ENCODE measurements around the gene CRTC3. TPM values are rescaled to one million over a fixed set of nuclear protein-coding genes. Genes with fewer than 3 reads are reported as not detected.

Gene CRTC3
- total and polyA plus RNA-seq, 2 of the 4 experiments (the other 2 are of a cell fraction) = 4.7 to 14.8 TPM

DNA sequence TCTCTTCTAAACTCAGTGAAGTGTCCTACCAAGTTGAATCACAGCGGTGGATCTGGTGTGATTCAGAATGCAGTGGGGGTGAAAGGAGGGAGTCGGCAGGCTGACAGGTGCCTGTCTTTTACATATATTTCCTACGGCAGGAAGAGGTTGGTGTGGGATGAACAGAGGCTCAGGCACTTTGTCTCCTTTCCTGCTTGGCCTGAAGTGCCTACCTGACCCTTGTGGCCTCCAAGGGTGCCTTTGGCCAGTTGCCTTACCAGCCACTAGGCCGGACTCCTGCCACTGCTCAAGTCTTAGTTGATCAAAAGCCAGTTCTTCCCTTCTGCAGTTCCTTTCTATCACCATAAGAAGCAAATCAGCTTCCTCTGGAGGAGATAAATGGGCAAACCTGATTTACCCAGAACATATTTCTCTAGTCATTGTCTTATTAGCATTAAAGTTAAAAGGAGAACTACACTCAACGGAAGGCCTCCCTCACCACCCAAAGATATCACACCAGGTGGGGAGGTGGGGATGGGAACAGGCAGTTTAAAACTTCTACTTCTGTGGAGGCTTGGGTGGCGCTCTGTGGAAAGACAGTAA, 52.1 kb downstream of the CRTC3 start:
- no peak for ATAC-seq (ENCODE audit: low read depth)
- peaks cover 29% of the 10 kb centered on the region for H4K20me1 ChIP-seq (ENCODE audit: insufficient read depth, low read length)
- WGBS, 2 experiments (ENCODE audit: extremely low coverage in 2 of 2, insufficient read length in 1 of 2) = 100% methylated on average over 1 of the region's 6 CpGs; no CpG with 5 or more reads in 1 of the 2 experiments

More for the DNA sequence above, 52.1 kb downstream of the CRTC3 start:
- no peak overlapping the region for H3K4me3 ChIP-seq (ENCODE audit: insufficient read depth, low read depth, low read length)
- no peaks in the 10 kb centered on the region for H3K9me3 ChIP-seq (ENCODE audit: control insufficient read depth, insufficient read depth, low read length)
- in situ Hi-C loops (cut with MboI; ENCODE audit: low sequenced_read_pairs) = no loop called here
- H3K14ac ChIP-seq (replicated peaks; ENCODE audit: low read depth, low read length) = no peak overlapping the region
- H3K56ac ChIP-seq (ENCODE audit: extremely low read depth, insufficient read depth, low read length) = no peak overlapping the region
- H2AK5ac ChIP-seq (ENCODE audit: low read depth, low read length) = no peak overlapping the region
- H3K4me1 ChIP-seq (ENCODE audit: control insufficient read depth, insufficient read depth, low read length) = peaks cover 7% of the 10 kb centered on the region
- no peak overlapping the region for H3K18ac ChIP-seq (ENCODE audit: low read depth, low read length)
- intact Hi-C loops (cut with micrococcal nuclease) = no loop called here
- H3K27ac ChIP-seq (ENCODE audit: insufficient read depth, low read length) = no peak overlapping the region
- H2BK20ac ChIP-seq (ENCODE audit: low read depth, low read length) = no peak overlapping the region
- H3K4me2 ChIP-seq (ENCODE audit: low read depth, low read length) = no peak overlapping the region
- DNase-seq = no peak
- H4K8ac ChIP-seq (ENCODE audit: low read depth in 2 of 2, low read length in 2 of 2) = no peak overlapping the region
- H3K79me1 ChIP-seq (ENCODE audit: low read depth in 1 of 2, low read length in 2 of 2) = peaks cover 21 to 79% of the 10 kb centered on the region in 2 experiments
- no peak overlapping the region for H3K4ac ChIP-seq (ENCODE audit: low read depth, low read length)
- no TSS peak for BruUV-seq (replicated peaks)
- ChIA-PET CTCF (no interaction called here), POLR2A (ENCODE audit: unreplicated experiment) (no interaction called here)
- TF ChIP-seq NFE2L2 (IDR thresholded peaks at IDR 0.05; ENCODE audit: low read depth, low read length) (no peak), CHD1 (IDR thresholded peaks at IDR 0.05; ENCODE audit: low read depth, low read length) (no peak), RCOR1 (IDR thresholded peaks at IDR 0.05; ENCODE audit: insufficient replicate concordance, low read length) (no peak), BHLHE40 (IDR thresholded peaks at IDR 0.05; ENCODE audit: low read depth, low read length) (no peak), RFX5 (IDR thresholded peaks at IDR 0.05; ENCODE audit: low read depth, low read length) (no peak)
- TF ChIP-seq, protein P1, sequence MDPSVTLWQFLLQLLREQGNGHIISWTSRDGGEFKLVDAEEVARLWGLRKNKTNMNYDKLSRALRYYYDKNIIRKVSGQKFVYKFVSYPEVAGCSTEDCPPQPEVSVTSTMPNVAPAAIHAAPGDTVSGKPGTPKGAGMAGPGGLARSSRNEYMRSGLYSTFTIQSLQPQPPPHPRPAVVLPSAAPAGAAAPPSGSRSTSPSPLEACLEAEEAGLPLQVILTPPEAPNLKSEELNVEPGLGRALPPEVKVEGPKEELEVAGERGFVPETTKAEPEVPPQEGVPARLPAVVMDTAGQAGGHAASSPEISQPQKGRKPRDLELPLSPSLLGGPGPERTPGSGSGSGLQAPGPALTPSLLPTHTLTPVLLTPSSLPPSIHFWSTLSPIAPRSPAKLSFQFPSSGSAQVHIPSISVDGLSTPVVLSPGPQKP (IDR thresholded peaks at IDR 0.05; ENCODE audit: borderline replicate concordance, low read depth, low read length) = no peak
- H2AFZ ChIP-seq (replicated peaks; ENCODE audit: low read length, poor library complexity) = no peak overlapping the region
- no peak overlapping the region for H4K91ac ChIP-seq (ENCODE audit: insufficient read depth, low read depth, low read length)
- no peak overlapping the region for H2AK9ac ChIP-seq (replicated peaks; ENCODE audit: low read depth, low read length, poor library complexity)
- H2BK5ac ChIP-seq (ENCODE audit: low read depth, low read length, poor library complexity, severe bottlenecking) = no peak overlapping the region
- H3K27me3 ChIP-seq (ENCODE audit: control insufficient read depth, insufficient read depth, low read length) = no peaks in the 10 kb centered on the region
- no peak overlapping the region for H3K23ac ChIP-seq (ENCODE audit: low read depth, low read length)
- no peak overlapping the region for H2BK120ac ChIP-seq (ENCODE audit: low read depth, low read length)
- peaks cover 7% of the 10 kb centered on the region; the same call in 1 of the 2 replicates for H3K9me1 ChIP-seq (ENCODE audit: insufficient read depth, low read length)
- H4K5ac ChIP-seq (ENCODE audit: low read depth, low read length) = no peak overlapping the region
- dilution Hi-C loops (cut with HindIII; ENCODE audit: low sequenced_read_pairs, unreplicated experiment) = no loop called here
- no peak overlapping the region for H3K9ac ChIP-seq (ENCODE audit: low read depth, low read length)
- H3K36me3 ChIP-seq (ENCODE audit: control insufficient read depth, insufficient read depth, low read length) = peaks cover 3% of the 10 kb centered on the region; the same call in 1 of the 2 replicates
- H2BK15ac ChIP-seq (ENCODE audit: low read depth, low read length) = no peak overlapping the region
